Measurements from ENCODE around the gene LYG2.
"Not testable (repeated sequence)": the region's sequence is repeated elsewhere in the genome, so short reads cannot be mapped to it uniquely, and the experiment has no call there.

The LYG2 gene

DNA sequence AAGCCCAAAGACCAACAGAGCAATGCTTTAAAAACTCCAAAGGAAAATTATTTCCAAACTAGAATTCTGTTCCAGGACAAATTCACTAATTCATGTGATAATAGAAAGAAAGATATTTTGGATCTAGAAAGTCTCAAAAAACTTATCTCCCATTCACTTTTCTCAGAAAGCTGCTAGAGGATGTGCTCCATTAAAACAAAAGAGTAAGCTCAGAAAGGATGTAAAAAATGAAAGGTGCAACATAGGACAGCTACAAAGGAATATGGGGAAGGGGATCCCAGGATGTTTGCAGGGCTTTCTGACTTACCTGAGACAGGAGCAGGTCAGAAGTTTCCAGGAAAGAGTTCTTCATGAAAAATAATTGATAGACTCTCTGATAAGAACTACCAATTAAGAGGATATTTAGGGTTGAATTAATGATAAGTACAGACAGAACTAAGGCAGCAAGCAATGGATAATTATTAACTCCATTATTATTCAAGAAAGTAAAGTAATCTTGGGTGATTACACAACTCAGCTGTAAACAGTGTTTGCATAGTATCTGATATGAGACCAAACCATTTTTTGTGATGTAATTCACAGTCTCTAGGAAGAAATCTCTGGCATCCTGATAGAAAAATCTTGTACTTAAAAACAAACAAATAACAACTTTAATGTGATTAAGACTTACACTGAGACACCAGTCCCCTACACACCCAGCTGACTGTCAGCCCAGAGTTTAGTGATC, 24.7 kb upstream of the LYG2 start:
- H3K4me3 ChIP-seq (replicated peaks; ENCODE audit: low read depth, low read length), result no peak overlapping the region
- TF ChIP-seq CTCF (IDR thresholded peaks at IDR 0.05; ENCODE audit: insufficient read depth, low read length, poor library complexity, severe bottlenecking), result no peak
- no peaks in the 10 kb centered on the region for H3K27me3 ChIP-seq (replicated peaks; ENCODE audit: control insufficient read depth, insufficient read depth, low read length)
- no peak for DNase-seq (ENCODE audit: extremely low read depth, insufficient read length)
- no peaks in the 10 kb centered on the region; the same call in 1 of the 2 replicates for H3K36me3 ChIP-seq (ENCODE audit: control insufficient read depth, insufficient read depth, low read length)

DNA sequence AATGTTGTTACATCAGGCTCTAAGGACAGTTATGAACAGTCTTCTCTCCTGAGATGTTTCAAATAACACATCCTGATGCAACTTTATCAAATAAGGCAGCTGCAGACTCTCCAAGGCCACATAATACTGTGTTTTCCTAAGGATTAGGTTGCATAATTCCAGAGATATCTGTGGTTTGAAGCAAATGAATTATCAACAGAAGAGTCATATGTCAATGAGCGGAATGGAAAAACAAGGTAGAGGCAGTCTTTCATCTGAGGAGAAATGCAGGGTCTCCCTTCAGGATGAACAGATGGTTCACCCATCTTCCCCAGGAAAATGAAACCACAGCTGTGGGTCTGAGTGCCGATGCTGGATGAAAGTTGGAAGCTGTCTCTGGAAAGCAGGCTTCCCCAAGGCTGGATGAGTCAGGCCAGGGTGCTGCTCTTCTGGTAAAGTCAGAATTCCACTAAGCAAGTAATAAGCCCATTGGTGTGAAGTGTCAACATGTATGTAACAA, 23.4 kb upstream of the LYG2 start:
- no peak for TF ChIP-seq CTCF (IDR thresholded peaks at IDR 0.05; ENCODE audit: insufficient read depth, low read length, poor library complexity, severe bottlenecking)
- H3K36me3 ChIP-seq (ENCODE audit: control insufficient read depth, insufficient read depth, low read length), result no peaks in the 10 kb centered on the region
- H3K4me3 ChIP-seq (replicated peaks; ENCODE audit: low read depth, low read length), result no peak overlapping the region
- DNase-seq (ENCODE audit: extremely low read depth, insufficient read length), result no peak
- no peaks in the 10 kb centered on the region for H3K27me3 ChIP-seq (replicated peaks; ENCODE audit: control insufficient read depth, insufficient read depth, low read length)

GRCh38 chr2:99278195-99278765, 22.8 kb upstream of the LYG2 start:
- not testable (repeated sequence) for H3K27me3 ChIP-seq (replicated peaks; ENCODE audit: control insufficient read depth, insufficient read depth, low read length); H3K4me3 ChIP-seq (replicated peaks; ENCODE audit: low read depth, low read length); DNase-seq (ENCODE audit: extremely low read depth, insufficient read length); H3K36me3 ChIP-seq (ENCODE audit: control insufficient read depth, insufficient read depth, low read length)

GRCh38 chr2:99275882-99276281, 20.4 kb upstream of the LYG2 start:
- no peak for TF ChIP-seq CTCF (IDR thresholded peaks at IDR 0.05; ENCODE audit: insufficient read depth, low read length, poor library complexity, severe bottlenecking)
- Histone ChIP-seq H3K36me3 (ENCODE audit: control insufficient read depth, insufficient read depth, low read length) (no peaks in the 10 kb centered on the region), H3K4me3 (replicated peaks; ENCODE audit: low read depth, low read length) (no peak overlapping the region), H3K27me3 (replicated peaks; ENCODE audit: control insufficient read depth, insufficient read depth, low read length) (no peaks in the 10 kb centered on the region)
- no peak for DNase-seq (ENCODE audit: extremely low read depth, insufficient read length)

- H3K36me3 ChIP-seq (ENCODE audit: control insufficient read depth, insufficient read depth, low read length), result no peaks in the 10 kb centered on the region
- no peaks in the 10 kb centered on the region for H3K27me3 ChIP-seq (replicated peaks; ENCODE audit: control insufficient read depth, insufficient read depth, low read length)
- H3K4me3 ChIP-seq (replicated peaks; ENCODE audit: low read depth, low read length), result no peak overlapping the region
- no peak for DNase-seq (ENCODE audit: extremely low read depth, insufficient read length)
- TF ChIP-seq CTCF (IDR thresholded peaks at IDR 0.05; ENCODE audit: insufficient read depth, low read length, poor library complexity, severe bottlenecking), result no peak
Measured at GRCh38 chr2:99261242-99261641, 5.8 kb upstream of the LYG2 start.

- H3K27me3 ChIP-seq (replicated peaks; ENCODE audit: control insufficient read depth, insufficient read depth, low read length), result no peaks in the 10 kb centered on the region
- no peak for TF ChIP-seq CTCF (IDR thresholded peaks at IDR 0.05; ENCODE audit: insufficient read depth, low read length, poor library complexity, severe bottlenecking)
- DNase-seq (ENCODE audit: extremely low read depth, insufficient read length), result no peak
- H3K36me3 ChIP-seq (ENCODE audit: control insufficient read depth, insufficient read depth, low read length), result no peaks in the 10 kb centered on the region
- H3K4me3 ChIP-seq (replicated peaks; ENCODE audit: low read depth, low read length), result no peak overlapping the region
Measured at GRCh38 chr2:99260184-99260583, 4.7 kb upstream of the LYG2 start.
